HG02678 (cell line): ENCODE data around the gene C6orf47.

Experiments
- ATAC-seq: cut with Tn5 transposase; IDR thresholded peaks from one replicate; pipeline ENCODE4 v1.9.1; 2021; ENCODE audit warnings: mild to moderate bottlenecking, moderate library complexity; ENCODE audit not compliant: unreplicated experiment

The C6orf47 gene

GRCh38 chr6:31617010-31617409 lies 43.6 kb downstream of the C6orf47 start:
- no peak for ATAC-seq

GRCh38 chr6:31615748-31616147 lies 44.8 kb downstream of the C6orf47 start:
- ATAC-seq: no peak

- ATAC-seq: no peak
Observed at GRCh38 chr6:31614684-31615578, 45.6 kb downstream of the C6orf47 start, which contains the start of gene AIF1. TSS of gene AIF1 (plus strand) at chr6:31615234. CDS start at chr6:31615330, 96 bp downstream.

GRCh38 chr6:31614075-31614619 lies 46.4 kb downstream of the C6orf47 start:
- ATAC-seq: no peak

GRCh38 chr6:31610968-31611367 lies 49.6 kb downstream of the C6orf47 start:
- no peak for ATAC-seq

GRCh38 chr6:31609519-31610406 lies 50.8 kb downstream of the C6orf47 start:
- no peak for ATAC-seq
